Mesenchymal stem cell (in vitro differentiated cells and primary cell): ENCODE measurements around the gene GALR2.

Source experiments
- DNase-seq: peaks from one replicate; pipeline ENCODE4 v3.0.0-alpha.2; 2013
- H2AFZ ChIP-seq: one replicate; pipeline ENCODE4 v1.6.1; 2013; ENCODE audit warnings: low read depth, mild to moderate bottlenecking, control low read depth, inconsistent platforms, low read length, moderate library complexity
- H2AK5ac ChIP-seq: 2 replicates; pipeline ENCODE4 v1.6.1; 2013; ENCODE audit warnings: low read length, moderate library complexity, mild to moderate bottlenecking, inconsistent platforms; ENCODE audit not compliant: severe bottlenecking
- H2BK120ac ChIP-seq: one replicate; pipeline ENCODE4 v1.6.1; 2013; ENCODE audit warnings: low read depth, mild to moderate bottlenecking, inconsistent platforms, low read length, moderate library complexity
- H2BK12ac ChIP-seq, 2 experiments: one replicate each; pipeline ENCODE4 v1.6.1; 2013; ENCODE audit warnings: inconsistent platforms in 2 of 2, low read length in 2 of 2, mild to moderate bottlenecking in 2 of 2, moderate library complexity in 2 of 2, control low read depth in 1 of 2
- H2BK15ac ChIP-seq: one replicate; pipeline ENCODE4 v1.6.1; 2013; ENCODE audit warnings: mild to moderate bottlenecking, low read depth, inconsistent platforms; ENCODE audit not compliant: poor library complexity, severe bottlenecking
- H2BK5ac ChIP-seq: 2 replicates; pipeline ENCODE4 v1.6.1; 2013; ENCODE audit warnings: low read depth, mild to moderate bottlenecking, low read length, control low read depth, inconsistent platforms; ENCODE audit not compliant: poor library complexity, severe bottlenecking
- H3K14ac ChIP-seq, 2 experiments: one replicate each; pipeline ENCODE4 v1.6.1; 2013; ENCODE audit warnings: inconsistent platforms in 2 of 2, low read length in 2 of 2, control low read depth in 1 of 2, mild to moderate bottlenecking in 1 of 2, moderate library complexity in 1 of 2
- H3K18ac ChIP-seq, 2 experiments: one replicate each; pipeline ENCODE4 v1.6.1; 2013; ENCODE audit warnings: inconsistent platforms in 2 of 2, low read length in 2 of 2, control low read depth in 1 of 2, low read depth in 1 of 2, mild to moderate bottlenecking in 1 of 2
- H3K23ac ChIP-seq, 2 experiments: one replicate each; pipeline ENCODE4 v1.6.1; 2013; ENCODE audit warnings: inconsistent platforms in 2 of 2, low read length in 2 of 2, mild to moderate bottlenecking in 2 of 2, moderate library complexity in 2 of 2, control low read depth in 1 of 2
- H3K27ac ChIP-seq: 2 replicates; pipeline ENCODE4 v1.5.1; 2013; ENCODE audit warnings: mild to moderate bottlenecking, moderate library complexity, low read length, control low read depth, inconsistent platforms; ENCODE audit not compliant: poor library complexity, severe bottlenecking
- H3K27me3 ChIP-seq, 2 experiments: 2 replicates each; pipeline versions ENCODE4 v1.6.1 to v1.7.0; 2013; ENCODE audit warnings: low read length in 2 of 2, mild to moderate bottlenecking in 2 of 2, moderate library complexity in 2 of 2, control low read depth in 1 of 2, inconsistent platforms in 1 of 2; ENCODE audit not compliant: control insufficient read depth in 1 of 2, insufficient read depth in 1 of 2
- H3K36me3 ChIP-seq, 2 experiments: 2 replicates each; pipeline versions ENCODE4 v1.6.1 to v1.7.0; 2013; ENCODE audit warnings: low read length in 2 of 2, control low read depth in 1 of 2, inconsistent platforms in 1 of 2, low read depth in 1 of 2, mild to moderate bottlenecking in 1 of 2; ENCODE audit not compliant: insufficient read depth in 2 of 2, control insufficient read depth in 1 of 2
- H3K4ac ChIP-seq, 2 experiments: one replicate each; pipeline ENCODE4 v1.6.1; 2013; ENCODE audit warnings: inconsistent platforms in 2 of 2, low read length in 2 of 2, mild to moderate bottlenecking in 2 of 2, moderate library complexity in 2 of 2, control low read depth in 1 of 2, low read depth in 1 of 2
- H3K4me1 ChIP-seq: 2 replicates; pipeline ENCODE4 v1.6.1; 2013; ENCODE audit warnings: low read depth, low read length, control low read depth; ENCODE audit not compliant: control insufficient read depth, insufficient read depth
- H3K4me2 ChIP-seq: 2 replicates; pipeline ENCODE4 v1.6.1; 2013; ENCODE audit warnings: low read length, mild to moderate bottlenecking, inconsistent platforms; ENCODE audit not compliant: poor library complexity, severe bottlenecking
- H3K4me3 ChIP-seq, 2 experiments: 2 replicates each; pipeline versions ENCODE4 v1.5.1 to v1.7.0; 2013; ENCODE audit warnings: low read length in 2 of 2, mild to moderate bottlenecking in 2 of 2, control low read depth in 1 of 2, low read depth in 1 of 2; ENCODE audit not compliant: insufficient read depth in 1 of 2
- H3K79me1 ChIP-seq: replicated peaks from 2 replicates; pipeline ENCODE4 v1.6.1; 2013; ENCODE audit warnings: mild to moderate bottlenecking, control low read depth, low read length, inconsistent platforms; ENCODE audit not compliant: poor library complexity, severe bottlenecking
- H3K9ac ChIP-seq: 2 replicates; pipeline ENCODE4 v1.7.0; 2013; ENCODE audit warnings: mild to moderate bottlenecking, low read length, moderate library complexity
- H3K9me3 ChIP-seq: 2 replicates; pipeline ENCODE4 v1.7.0; 2013; ENCODE audit warnings: mild to moderate bottlenecking, low read length; ENCODE audit not compliant: control insufficient read depth
- H4K8ac ChIP-seq: one replicate; pipeline ENCODE4 v1.6.1; 2013; ENCODE audit warnings: inconsistent platforms, mild to moderate bottlenecking, low read length, moderate library complexity
- H4K91ac ChIP-seq: one replicate; pipeline ENCODE4 v1.6.1; 2013; ENCODE audit warnings: mild to moderate bottlenecking, low read length, inconsistent platforms
- WGBS: methylation state at CpG from one replicate; pipeline ENCODE4 v1.1.7; 2013; ENCODE audit warnings: mixed read lengths; 5-methylcytosine and 5-hydroxymethylcytosine counted together

The GALR2 gene

GRCh38 chr17:76104140-76104895 lies 29.7 kb downstream of the GALR2 start:
- H2AK5ac ChIP-seq = peak overlapping the region; percentile 95
- peak overlapping the region in 1 of 2 experiments; percentile 26 for H3K14ac ChIP-seq
- peak overlapping the region; percentile 78 for H2AFZ ChIP-seq
- no peaks in the 10 kb centered on the region for H3K9me3 ChIP-seq
- peak overlapping the region in 1 of 2 experiments; percentile 42 for H3K23ac ChIP-seq
- no peak for DNase-seq
- H2BK5ac ChIP-seq = no peak overlapping the region
- peak overlapping the region; percentile 91 to 99 for H3K4ac ChIP-seq
- H2BK15ac ChIP-seq = no peak overlapping the region
- peak overlapping the region; percentile 84 for H3K9ac ChIP-seq
- H3K4me2 ChIP-seq = peak overlapping the region; percentile 73
- peak overlapping the region; percentile 43 for H3K27ac ChIP-seq
- WGBS = 94% methylated on average over 27 of the region's 29 CpGs
- H2BK12ac ChIP-seq = peak overlapping the region in 1 of 2 experiments; percentile 58
- no peaks in the 10 kb centered on the region for H3K27me3 ChIP-seq
- peak overlapping the region; percentile 100 for H4K8ac ChIP-seq
- H3K4me1 ChIP-seq = peaks cover 15% of the 10 kb centered on the region
- H3K79me1 ChIP-seq = peaks cover 17% of the 10 kb centered on the region
- peaks cover 20 to 26% of the 10 kb centered on the region in 2 experiments for H3K36me3 ChIP-seq
- H3K4me3 ChIP-seq = peak overlapping the region; percentile 42 to 81
- peak overlapping the region; percentile 74 to 95 for H3K18ac ChIP-seq
- peak overlapping the region; percentile 88 for H4K91ac ChIP-seq
- peak overlapping the region; percentile 68 for H2BK120ac ChIP-seq

GRCh38 chr17:76104896-76105231 lies 30.3 kb downstream of the GALR2 start:
- DNase-seq = no peak
- H3K36me3 ChIP-seq = peaks cover 17 to 20% of the 10 kb centered on the region in 2 experiments
- H2BK5ac ChIP-seq = no peak overlapping the region
- no peak overlapping the region for H2BK120ac ChIP-seq
- H2AK5ac ChIP-seq = peak overlapping the region; percentile 77
- no peak overlapping the region for H2AFZ ChIP-seq
- no peak overlapping the region for H3K4me3 ChIP-seq
- H3K27ac ChIP-seq = no peak overlapping the region
- H3K4me1 ChIP-seq = peaks cover 15% of the 10 kb centered on the region
- peaks cover 15% of the 10 kb centered on the region for H3K79me1 ChIP-seq
- peak overlapping the region; percentile 85 for H4K8ac ChIP-seq
- H3K4me2 ChIP-seq = no peak overlapping the region
- WGBS = 100% methylated on average over 4 of the region's 5 CpGs
- peak overlapping the region in 1 of 2 experiments; percentile 58 for H2BK12ac ChIP-seq
- H3K23ac ChIP-seq = no peak overlapping the region
- H3K14ac ChIP-seq = no peak overlapping the region
- H3K4ac ChIP-seq = peak overlapping the region in 1 of 2 experiments; percentile 24
- H2BK15ac ChIP-seq = no peak overlapping the region
- no peaks in the 10 kb centered on the region for H3K9me3 ChIP-seq
- H4K91ac ChIP-seq = no peak overlapping the region
- H3K27me3 ChIP-seq = no peaks in the 10 kb centered on the region
- H3K18ac ChIP-seq = no peak overlapping the region
- H3K9ac ChIP-seq = no peak overlapping the region

GRCh38 chr17:76106703-76107102 lies 32.1 kb downstream of the GALR2 start:
- no peak overlapping the region for H3K14ac ChIP-seq
- no peaks in the 10 kb centered on the region for H3K27me3 ChIP-seq
- no peak overlapping the region for H2AK5ac ChIP-seq
- H3K18ac ChIP-seq = no peak overlapping the region
- DNase-seq = no peak
- no peak overlapping the region for H2BK12ac ChIP-seq
- H2AFZ ChIP-seq = no peak overlapping the region
- H3K4me1 ChIP-seq = peaks cover 12% of the 10 kb centered on the region
- H3K9me3 ChIP-seq = no peaks in the 10 kb centered on the region
- H4K8ac ChIP-seq = no peak overlapping the region
- H3K4me3 ChIP-seq = no peak overlapping the region
- H2BK15ac ChIP-seq = no peak overlapping the region
- H2BK5ac ChIP-seq = no peak overlapping the region
- peak overlapping the region; percentile 66 for H4K91ac ChIP-seq
- peaks cover 5% of the 10 kb centered on the region for H3K79me1 ChIP-seq
- H3K4ac ChIP-seq = no peak overlapping the region
- peaks cover 3% of the 10 kb centered on the region in 2 experiments for H3K36me3 ChIP-seq
- H3K9ac ChIP-seq = no peak overlapping the region
- H3K4me2 ChIP-seq = no peak overlapping the region
- 96% methylated on average over 2 of the region's 3 CpGs for WGBS
- no peak overlapping the region for H3K27ac ChIP-seq
- H3K23ac ChIP-seq = no peak overlapping the region
- no peak overlapping the region for H2BK120ac ChIP-seq

GRCh38 chr17:76107509-76107908 lies 32.9 kb downstream of the GALR2 start:
- Histone ChIP-seq H3K27me3 (no peaks in the 10 kb centered on the region), H3K27ac (no peak overlapping the region)

More at GRCh38 chr17:76107509-76107908, 32.9 kb downstream of the GALR2 start:
- no peak overlapping the region for H3K4me3 ChIP-seq
- no peak overlapping the region for H3K9ac ChIP-seq
- peaks cover 8% of the 10 kb centered on the region for H3K4me1 ChIP-seq
- no peak overlapping the region for H2BK120ac ChIP-seq
- H4K8ac ChIP-seq = no peak overlapping the region
- no peak overlapping the region for H2AFZ ChIP-seq
- no peaks in the 10 kb centered on the region for H3K36me3 ChIP-seq
- WGBS = 100% methylated on average over 4 of the region's 6 CpGs
- H3K14ac ChIP-seq = no peak overlapping the region
- no peak overlapping the region for H2AK5ac ChIP-seq
- no peak overlapping the region for H3K18ac ChIP-seq
- no peak overlapping the region for H2BK12ac ChIP-seq
- H4K91ac ChIP-seq = no peak overlapping the region
- no peak overlapping the region for H3K4me2 ChIP-seq
- H2BK15ac ChIP-seq = no peak overlapping the region
- no peak overlapping the region for H3K4ac ChIP-seq
- peaks cover 4% of the 10 kb centered on the region for H3K79me1 ChIP-seq
- H3K9me3 ChIP-seq = no peaks in the 10 kb centered on the region
- no peak for DNase-seq
- H2BK5ac ChIP-seq = no peak overlapping the region
- no peak overlapping the region for H3K23ac ChIP-seq
